Caco-2 (cell line): ENCODE measurements around the gene MUC2. TPM values are rescaled to one million over a fixed set of nuclear protein-coding genes. Genes with fewer than 3 reads are reported as not detected.

Source experiments
- BruUV-seq: library from RNA; stranded (reverse); fragments of 400-500 nt; replicated peaks from 2 replicates; lab custom pipeline; 2021; lab: Mats Ljungman, UMichigan
- CTCF ChIA-PET: fragments of 300-600 bp; sonication (Branson Sonifier 250); formaldehyde crosslinking; loops from one replicate; lab custom pipeline; 2022; ENCODE audit warnings: antibody characterized with exemption; lab: Charles Lee
- POLR2A ChIA-PET: fragments of 300-600 bp; sonication (Branson Sonifier 250); formaldehyde crosslinking; loops from one replicate; lab custom pipeline; 2022; ENCODE audit warnings: antibody characterized with exemption; lab: Charles Lee
- DNase-seq, 2 experiments: peaks; one replicate each; pipeline versions ENCODE4 v3.0.0 to v3.0.0-alpha.2; 2020 to 2022
- H3K27me3 ChIP-seq: replicated peaks from 2 replicates; pipeline ENCODE4 v1.6.0; 2011; ENCODE audit warnings: low read length; ENCODE audit not compliant: control insufficient read depth, insufficient read depth
- H3K36me3 ChIP-seq: 2 replicates; pipeline ENCODE4 v1.5.1; 2011; ENCODE audit warnings: low read length; ENCODE audit not compliant: control insufficient read depth, insufficient read depth
- H3K4me1 ChIP-seq: fragments of 250-450 bp; sonication (Bioruptor Pico); 2 replicates; pipeline ENCODE4 v1.5.1; 2020; ENCODE audit warnings: mild to moderate bottlenecking
- H3K4me3 ChIP-seq: 2 replicates; pipeline ENCODE4 v1.5.1; 2011; ENCODE audit warnings: low read depth, mild to moderate bottlenecking, control low read depth, low read length
- H3K9me3 ChIP-seq: fragments of 250-450 bp; sonication (Bioruptor Pico); 2 replicates; pipeline ENCODE4 v1.5.1; 2020; ENCODE audit warnings: mild to moderate bottlenecking, moderate library complexity
- H3K27ac Mint-ChIP-seq: one replicate; pipeline ENCODE4 v1.8.0; 2022; ENCODE audit warnings: mixed read lengths; ENCODE audit not compliant: unreplicated experiment
- H3K27me3 Mint-ChIP-seq: one replicate; pipeline ENCODE4 v1.8.0; 2022; ENCODE audit warnings: mixed read lengths; ENCODE audit not compliant: insufficient read depth, unreplicated experiment
- H3K36me3 Mint-ChIP-seq: one replicate; pipeline ENCODE4 v1.8.0; 2022; ENCODE audit warnings: mild to moderate bottlenecking, mixed read lengths; ENCODE audit not compliant: insufficient read depth, unreplicated experiment
- H3K4me1 Mint-ChIP-seq: one replicate; pipeline ENCODE4 v1.8.0; 2022; ENCODE audit warnings: low read depth, mixed read lengths; ENCODE audit not compliant: unreplicated experiment
- H3K4me3 Mint-ChIP-seq: one replicate; pipeline ENCODE4 v1.8.0; 2022; ENCODE audit warnings: mild to moderate bottlenecking, moderate library complexity, mixed read lengths; ENCODE audit not compliant: unreplicated experiment
- H3K9me3 Mint-ChIP-seq: one replicate; pipeline ENCODE4 v1.8.0; 2022; ENCODE audit warnings: mixed read lengths; ENCODE audit not compliant: unreplicated experiment
- CTCF ChIP-seq, 2 experiments: fragments of 200-600 bp in 1 of 2; IDR thresholded peaks; 1 replicate in 1 of 2; 2 replicates in 1 of 2; pipeline versions ENCODE4 v1.5.1 to v1.8.0; 2011 to 2022; ENCODE audit warnings: antibody characterized with exemption in 1 of 2, control low read depth in 1 of 2, inconsistent platforms in 1 of 2, low read depth in 1 of 2, low read length in 1 of 2, mild to moderate bottlenecking in 1 of 2, moderate library complexity in 1 of 2; ENCODE audit not compliant: insufficient read depth in 1 of 2, severe bottlenecking in 1 of 2, unreplicated experiment in 1 of 2
- intact Hi-C: fragments of 100-400 bp; cut with micrococcal nuclease; formaldehyde crosslinking; loops from one replicate; pipeline ENCODE4 v1.10.0; 2022; ENCODE audit not compliant: unreplicated experiment
- total RNA-seq: library from RNA; stranded (reverse); gene quantifications from 2 replicates; pipeline ENCODE4 v1.2.3, GENCODE V29; 2022

The MUC2 gene
- total RNA-seq, 1 experiment from 2014 or later = 0.05 TPM

- DNase-seq = no peak
- Histone ChIP-seq H3K27me3 (no peaks in the 10 kb centered on the region), H3K4me1 (no peaks in the 10 kb centered on the region), H3K36me3 (no peaks in the 10 kb centered on the region), H3K4me3 (no peak overlapping the region), H3K9me3 (no peaks in the 10 kb centered on the region)
- Mint-ChIP-seq H3K4me1 (no peaks in the 10 kb centered on the region), H3K36me3 (peaks cover 12% of the 10 kb centered on the region), H3K9me3 (no peaks in the 10 kb centered on the region), H3K27me3 (no peaks in the 10 kb centered on the region), H3K4me3 (no peak overlapping the region), H3K27ac (peak overlapping the region; percentile 28)
- no peak for TF ChIP-seq CTCF (IDR thresholded peaks at IDR 0.05; ENCODE audit: insufficient read depth in 1 of 2, low read depth in 1 of 2, low read length in 1 of 2, severe bottlenecking in 1 of 2, unreplicated experiment in 1 of 2)
- no TSS peak for BruUV-seq
- POLR2A ChIA-PET = no interaction called here
- intact Hi-C loops = no loop called here
- CTCF ChIA-PET = no interaction called here
These were observed 46.1 kb upstream of the MUC2 start for GRCh38 chr11:1028616-1029015.

GRCh38 chr11:1029051-1029450, 45.6 kb upstream of the MUC2 start:
- H3K4me3 Mint-ChIP-seq = no peak overlapping the region
- intact Hi-C loops = no loop called here
- no peak overlapping the region for H3K27ac Mint-ChIP-seq
- no peak for TF ChIP-seq CTCF (IDR thresholded peaks at IDR 0.05; ENCODE audit: insufficient read depth in 1 of 2, low read depth in 1 of 2, low read length in 1 of 2, severe bottlenecking in 1 of 2, unreplicated experiment in 1 of 2)
- no peaks in the 10 kb centered on the region for H3K27me3 Mint-ChIP-seq
- no peaks in the 10 kb centered on the region for H3K9me3 Mint-ChIP-seq
- peaks cover 13% of the 10 kb centered on the region for H3K36me3 Mint-ChIP-seq
- ChIA-PET CTCF (no interaction called here), POLR2A (no interaction called here)
- Histone ChIP-seq H3K4me1 (no peaks in the 10 kb centered on the region), H3K27me3 (no peaks in the 10 kb centered on the region), H3K4me3 (no peak overlapping the region), H3K36me3 (no peaks in the 10 kb centered on the region), H3K9me3 (no peaks in the 10 kb centered on the region)
- DNase-seq = no peak
- no peaks in the 10 kb centered on the region for H3K4me1 Mint-ChIP-seq
- BruUV-seq = no TSS peak

GRCh38 chr11:1029654-1030053, 45.0 kb upstream of the MUC2 start:
- H3K4me1 ChIP-seq = no peaks in the 10 kb centered on the region
- Mint-ChIP-seq H3K27me3 (no peaks in the 10 kb centered on the region), H3K27ac (no peak overlapping the region), H3K9me3 (no peaks in the 10 kb centered on the region), H3K4me1 (no peaks in the 10 kb centered on the region), H3K36me3 (peaks cover 13% of the 10 kb centered on the region), H3K4me3 (no peak overlapping the region)
- ChIA-PET POLR2A (no interaction called here), CTCF (no interaction called here)
- no TSS peak for BruUV-seq
- intact Hi-C loops = no loop called here
- TF ChIP-seq CTCF (IDR thresholded peaks at IDR 0.05; ENCODE audit: insufficient read depth in 1 of 2, low read depth in 1 of 2, low read length in 1 of 2, severe bottlenecking in 1 of 2, unreplicated experiment in 1 of 2) = no peak
- no peaks in the 10 kb centered on the region for H3K27me3 ChIP-seq
- no peak for DNase-seq
- no peaks in the 10 kb centered on the region for H3K36me3 ChIP-seq
- no peak overlapping the region for H3K4me3 ChIP-seq
- no peaks in the 10 kb centered on the region for H3K9me3 ChIP-seq
